HG03060 (cell line): Measurements from ENCODE around the gene EXT2.

Experiments
- ATAC-seq: cut with Tn5 transposase; IDR thresholded peaks from one replicate; pipeline ENCODE4 v1.9.1; 2021; ENCODE audit warnings: low read depth, moderate number of reproducible peaks; ENCODE audit not compliant: unreplicated experiment

EXT2 gene

DNA sequence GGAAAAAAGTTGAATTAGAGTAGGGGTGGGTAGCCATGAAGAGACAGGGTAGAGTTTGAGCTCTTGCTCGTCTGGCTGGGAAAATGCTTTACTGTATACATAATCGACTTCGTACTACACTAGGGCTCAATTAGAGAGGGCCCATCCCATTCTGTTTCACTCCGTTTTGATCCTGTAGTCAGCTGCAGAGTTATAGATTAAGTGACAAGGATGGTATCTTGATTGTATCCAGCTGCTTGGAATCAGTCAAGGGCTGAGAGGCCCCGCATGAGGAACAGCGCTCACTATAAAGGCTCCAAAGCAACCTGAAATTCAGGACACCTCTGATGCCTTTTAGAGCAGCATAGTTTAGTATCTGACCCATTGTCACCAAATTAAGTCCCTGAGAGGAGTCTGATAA is 132.9 kb downstream of the EXT2 start:
- ATAC-seq = no peak

DNA sequence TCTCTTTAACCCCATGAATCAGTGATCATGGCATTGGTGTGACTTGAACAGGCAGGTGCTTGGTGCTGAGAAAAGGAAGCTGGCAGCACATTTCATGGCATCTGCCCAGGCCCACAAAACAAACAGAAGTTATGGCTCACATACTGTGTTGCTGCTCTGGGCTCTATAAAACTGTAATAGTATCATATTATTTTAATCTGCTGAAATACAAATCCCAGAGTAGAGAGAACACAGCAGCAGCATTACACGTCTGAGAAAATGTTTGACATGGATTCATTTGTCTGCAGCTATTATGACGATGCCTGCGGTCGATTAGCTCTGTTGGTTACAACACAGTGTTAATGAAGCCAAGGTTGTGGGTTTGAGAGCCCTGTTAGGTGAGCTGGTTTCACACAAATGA is 133.6 kb downstream of the EXT2 start:
- ATAC-seq = no peak

DNA sequence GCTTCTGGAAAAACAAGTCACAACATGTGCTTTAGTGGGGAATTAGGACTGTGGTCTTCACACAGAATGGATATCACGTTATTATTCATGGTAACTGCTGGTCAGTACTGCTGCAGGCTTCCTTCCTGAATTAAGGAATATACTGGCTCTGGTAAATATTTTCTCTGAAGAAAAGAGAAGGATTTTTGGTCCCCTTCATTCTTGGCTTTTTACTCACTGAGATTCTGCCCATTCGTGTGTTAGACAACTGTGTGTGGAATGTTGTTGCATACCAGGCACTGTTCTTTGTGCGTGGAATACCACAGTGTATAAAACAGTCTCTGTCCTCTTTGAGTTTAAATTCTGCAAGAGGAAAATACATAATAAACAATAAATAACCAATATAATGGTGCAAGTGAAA is 134.1 kb downstream of the EXT2 start:
- ATAC-seq = no peak

DNA sequence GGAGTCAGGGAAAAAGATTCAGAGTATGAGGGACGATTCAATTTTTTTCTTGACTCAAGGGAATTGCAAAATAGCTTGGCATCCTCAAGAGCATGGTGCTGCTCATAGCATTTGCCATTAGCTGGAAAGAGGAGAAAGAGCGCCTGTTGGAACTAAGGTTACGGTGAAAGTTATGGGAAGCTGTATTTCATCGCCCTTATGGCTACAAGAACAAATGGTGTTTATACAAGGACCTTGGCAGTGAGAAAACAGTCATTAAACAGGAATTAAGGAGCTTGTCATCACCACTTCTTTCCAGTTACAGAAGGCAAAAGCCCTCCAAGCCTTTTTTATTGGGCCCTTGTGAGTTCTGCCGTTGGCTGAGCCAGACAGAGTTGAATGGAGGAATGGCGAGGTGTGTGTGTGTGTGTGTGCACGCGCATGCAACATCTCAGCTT is 140.3 kb downstream of the EXT2 start:
- no peak for ATAC-seq

DNA sequence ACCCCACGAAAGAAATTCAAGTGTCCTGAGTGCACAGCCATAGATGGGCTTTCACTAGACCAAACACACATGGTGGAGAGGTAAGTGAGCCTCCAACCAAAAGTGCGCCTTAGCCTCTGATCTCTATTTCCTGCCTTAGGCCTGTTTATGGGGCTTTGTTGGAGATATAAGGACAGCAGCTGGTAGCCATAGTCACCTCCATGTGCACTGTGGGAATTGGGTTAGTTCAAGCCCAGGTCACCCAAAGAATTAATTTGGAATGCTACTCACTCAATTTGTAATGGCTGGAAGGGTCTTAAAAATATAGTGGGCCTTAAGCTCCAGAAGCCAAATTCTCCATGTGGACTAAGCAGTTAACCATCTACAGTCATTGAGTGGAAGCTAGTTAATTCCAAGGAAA is 140.8 kb downstream of the EXT2 start:
- ATAC-seq = no peak

DNA sequence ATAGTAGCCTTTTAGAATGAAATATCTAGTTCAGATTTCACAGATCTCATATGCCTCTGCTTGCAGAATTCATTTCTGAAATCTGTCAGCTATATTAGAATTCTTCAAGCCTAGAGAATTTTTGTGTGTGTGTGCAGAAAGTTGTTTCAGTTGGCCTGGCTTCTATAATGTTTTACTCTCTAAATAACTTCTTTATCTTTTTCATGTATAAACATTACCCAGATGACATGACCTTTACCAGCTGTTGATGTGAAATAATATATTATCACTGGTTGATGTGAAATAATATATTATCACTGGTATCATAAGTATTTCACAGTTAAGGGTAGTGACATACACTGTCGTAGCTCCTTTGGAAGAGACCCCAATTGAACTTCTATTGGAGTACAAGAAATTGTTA is 141.7 kb downstream of the EXT2 start:
- no peak for ATAC-seq

DNA sequence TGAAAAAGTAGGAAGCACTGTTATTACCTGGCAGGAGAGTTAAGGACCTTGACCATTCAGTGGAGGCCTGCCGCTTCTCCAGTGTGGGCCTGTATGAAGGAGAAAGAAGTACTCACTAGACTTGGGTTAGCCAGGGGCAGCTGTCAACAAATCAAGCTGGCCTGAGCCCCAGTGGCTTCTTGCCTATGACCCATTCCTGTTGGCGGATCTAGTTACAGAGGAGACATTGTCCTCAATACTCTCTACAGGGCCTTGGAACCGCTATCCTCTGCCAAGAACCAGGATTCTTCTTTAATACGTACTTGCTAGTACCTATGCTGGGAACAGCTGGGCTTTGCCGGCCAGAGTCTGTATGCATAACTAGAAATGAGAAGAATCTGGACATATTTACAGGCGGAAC is 146.4 kb downstream of the EXT2 start:
- ATAC-seq = no peak

DNA sequence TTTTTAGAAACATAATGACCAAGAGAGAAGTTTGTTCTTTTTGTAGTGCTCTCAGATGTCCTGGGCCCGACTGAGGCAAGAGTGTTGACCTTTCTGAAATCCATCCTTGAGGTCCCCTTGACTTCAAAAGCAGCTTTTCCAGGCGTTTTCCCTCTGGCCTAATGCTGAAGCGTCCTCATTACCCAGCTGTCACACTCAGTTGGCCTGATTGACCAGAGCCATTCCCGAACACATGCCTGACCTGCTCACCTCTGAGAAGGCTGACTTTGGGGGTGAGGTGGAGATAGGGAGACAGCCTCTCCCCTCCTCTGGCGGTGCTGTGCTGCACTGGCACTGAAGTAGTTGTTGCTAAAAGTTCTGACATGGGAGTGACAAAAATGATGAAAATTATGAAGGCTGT is 147.6 kb downstream of the EXT2 start:
- no peak for ATAC-seq

DNA sequence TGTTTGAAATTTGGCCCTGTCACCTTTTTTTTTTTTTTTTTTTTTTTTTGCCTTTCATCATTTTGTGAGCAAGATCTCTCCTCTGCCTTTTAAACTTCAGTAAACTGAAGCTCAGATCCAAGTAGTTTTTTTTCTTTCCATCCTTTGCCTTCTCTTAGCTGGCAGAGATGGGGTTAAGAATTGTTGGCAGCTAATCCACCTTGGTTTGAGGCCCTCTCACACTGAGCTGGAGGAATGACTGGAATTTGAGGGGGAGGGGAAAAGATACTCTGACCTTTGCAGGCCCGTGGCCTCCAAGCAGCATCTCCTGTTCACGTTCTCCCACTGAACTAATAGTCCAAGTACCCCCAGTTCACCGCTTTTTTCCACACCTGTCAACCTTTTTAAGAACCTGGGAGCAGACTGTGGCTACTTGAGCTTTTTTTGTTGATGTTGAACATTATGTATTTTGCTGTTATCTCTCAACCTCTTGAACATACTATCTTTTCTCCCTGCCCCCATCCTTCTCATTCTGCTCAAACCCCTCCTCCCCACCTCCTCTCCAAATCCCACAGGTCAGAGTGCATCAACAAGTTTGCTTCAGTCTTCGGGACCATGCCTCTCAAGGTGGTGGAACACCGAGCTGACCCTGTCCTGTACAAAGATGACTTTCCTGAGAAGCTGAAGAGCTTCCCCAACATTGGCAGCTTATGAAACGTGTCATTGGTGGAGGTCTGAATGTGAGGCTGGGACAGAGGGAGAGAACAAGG is 148.3 kb downstream of the EXT2 start:
- ATAC-seq = no peak

DNA sequence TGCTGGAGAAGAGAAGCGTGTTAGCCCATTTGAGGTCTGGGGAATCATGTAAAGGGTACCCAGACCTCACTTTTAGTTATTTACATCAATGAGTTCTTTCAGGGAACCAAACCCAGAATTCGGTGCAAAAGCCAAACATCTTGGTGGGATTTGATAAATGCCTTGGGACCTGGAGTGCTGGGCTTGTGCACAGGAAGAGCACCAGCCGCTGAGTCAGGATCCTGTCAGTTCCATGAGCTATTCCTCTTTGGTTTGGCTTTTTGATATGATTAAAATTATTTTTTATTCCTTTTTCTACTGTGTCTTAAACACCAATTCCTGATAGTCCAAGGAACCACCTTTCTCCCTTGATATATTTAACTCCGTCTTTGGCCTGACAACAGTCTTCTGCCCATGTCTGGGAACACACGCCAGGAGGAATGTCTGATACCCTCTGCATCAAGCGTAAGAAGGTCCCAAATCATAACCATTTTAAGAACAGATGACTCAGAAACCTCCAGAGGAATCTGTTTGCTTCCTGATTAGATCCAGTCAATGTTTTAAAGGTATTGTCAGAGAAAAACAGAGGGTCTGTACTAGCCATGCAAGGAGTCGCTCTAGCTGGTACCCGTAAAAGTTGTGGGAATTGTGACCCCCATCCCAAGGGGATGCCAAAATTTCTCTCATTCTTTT is 149.3 kb downstream of the EXT2 start:
- no peak for ATAC-seq

DNA sequence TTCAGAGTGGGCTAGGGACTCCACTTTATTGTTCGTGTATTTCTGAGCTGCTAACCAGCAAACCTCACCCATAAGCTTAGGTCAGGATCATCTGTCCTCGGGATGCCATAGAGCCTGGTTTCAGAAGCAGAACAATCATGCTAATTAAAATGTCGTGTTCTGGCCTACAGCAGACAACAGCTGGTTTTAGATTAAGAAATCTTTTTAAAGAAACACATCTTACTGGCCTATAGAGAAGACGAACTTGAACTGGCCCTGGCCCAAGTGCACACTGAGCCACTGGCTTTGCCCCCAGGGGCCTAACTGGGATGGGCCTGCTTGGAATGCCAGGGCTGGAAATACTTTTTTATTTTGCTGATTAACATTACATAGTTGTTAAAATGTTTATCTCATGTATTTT is 151.2 kb downstream of the EXT2 start:
- ATAC-seq = no peak

DNA sequence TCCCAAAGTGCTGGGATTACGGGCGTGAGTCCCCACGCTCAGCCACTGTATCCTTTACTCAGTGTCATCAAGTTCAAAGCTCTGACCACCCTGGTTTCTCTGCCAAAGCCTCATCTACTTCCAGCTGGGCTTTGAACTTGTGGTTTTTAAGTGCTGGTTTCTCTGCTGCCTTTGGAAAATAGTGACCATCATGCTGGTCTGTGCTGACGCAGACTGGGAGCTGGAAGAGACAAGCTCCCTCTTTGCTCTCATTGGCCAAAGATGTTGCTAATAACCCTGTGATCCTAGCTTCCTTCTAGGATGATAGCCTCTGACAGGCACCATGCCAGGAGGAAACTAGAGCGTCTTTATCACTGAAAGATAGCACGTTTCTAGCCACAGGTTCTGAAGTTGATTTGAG is 152.0 kb downstream of the EXT2 start:
- ATAC-seq = no peak

DNA sequence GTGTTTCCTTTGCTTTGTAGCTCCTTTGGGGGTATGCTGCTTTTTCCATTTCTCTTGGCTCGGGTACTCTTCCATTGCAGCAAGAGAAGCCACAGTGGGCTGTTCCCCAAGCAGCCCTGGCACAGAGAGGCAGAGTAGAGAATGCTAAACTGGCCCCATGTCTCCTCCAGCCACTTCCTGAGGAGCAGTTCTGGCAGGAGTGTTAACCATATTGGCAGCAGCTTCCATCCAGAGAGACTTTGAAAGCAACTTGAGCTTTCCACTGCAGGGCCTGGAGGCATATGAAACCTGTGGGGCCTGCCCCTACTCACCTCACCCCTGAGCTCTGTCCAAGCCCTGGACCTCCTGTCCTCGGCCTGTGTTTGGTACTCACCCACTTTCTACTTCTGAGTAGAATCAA is 152.6 kb downstream of the EXT2 start:
- ATAC-seq = no peak

DNA sequence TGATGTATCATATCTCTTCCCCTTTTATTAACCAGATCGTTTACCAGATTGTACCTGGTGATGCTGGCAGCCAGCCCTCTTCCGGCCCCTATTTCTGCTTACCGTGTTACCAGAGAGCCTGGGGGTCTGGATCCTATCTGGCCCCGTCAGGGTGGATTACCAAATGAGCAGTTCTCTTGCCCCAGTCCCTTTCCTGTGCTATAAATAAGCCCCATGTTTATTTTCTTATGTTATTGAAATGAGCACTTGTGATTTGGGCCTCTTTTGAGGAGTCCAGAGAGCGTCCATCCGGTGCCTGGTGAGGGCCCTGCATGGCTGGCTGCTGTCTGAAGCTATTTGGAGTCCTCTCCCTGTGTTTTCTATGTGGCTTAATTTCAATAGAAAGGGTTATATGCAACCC is 154.9 kb downstream of the EXT2 start:
- ATAC-seq = no peak

DNA sequence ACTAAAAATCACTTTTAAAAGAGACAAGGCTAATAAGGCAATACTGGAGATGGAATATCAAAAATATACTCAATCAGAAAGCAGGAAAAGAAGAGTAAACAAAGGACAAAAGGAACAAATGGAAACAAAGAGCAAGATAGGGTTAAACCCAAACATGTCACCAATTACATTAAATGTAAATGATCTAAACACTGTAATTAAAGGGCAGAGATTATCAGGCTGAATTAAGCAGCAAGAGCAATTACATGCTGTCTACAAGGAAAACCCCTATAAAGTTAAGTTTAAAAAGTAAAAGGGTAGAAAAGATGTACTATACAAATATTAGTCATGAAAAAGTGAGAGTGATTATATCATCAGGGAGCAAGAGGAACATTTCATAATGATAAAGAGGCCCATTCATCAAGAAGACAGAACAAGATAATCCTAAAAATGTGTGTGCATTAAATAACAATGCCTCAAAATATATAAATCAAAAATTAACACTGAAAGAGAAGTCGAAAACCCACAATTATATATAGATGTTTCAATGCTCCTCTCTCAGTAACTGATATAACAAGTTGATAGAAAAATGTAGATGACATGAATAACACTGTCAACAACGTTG is 157.6 kb downstream of the EXT2 start:
- ATAC-seq = no peak

DNA sequence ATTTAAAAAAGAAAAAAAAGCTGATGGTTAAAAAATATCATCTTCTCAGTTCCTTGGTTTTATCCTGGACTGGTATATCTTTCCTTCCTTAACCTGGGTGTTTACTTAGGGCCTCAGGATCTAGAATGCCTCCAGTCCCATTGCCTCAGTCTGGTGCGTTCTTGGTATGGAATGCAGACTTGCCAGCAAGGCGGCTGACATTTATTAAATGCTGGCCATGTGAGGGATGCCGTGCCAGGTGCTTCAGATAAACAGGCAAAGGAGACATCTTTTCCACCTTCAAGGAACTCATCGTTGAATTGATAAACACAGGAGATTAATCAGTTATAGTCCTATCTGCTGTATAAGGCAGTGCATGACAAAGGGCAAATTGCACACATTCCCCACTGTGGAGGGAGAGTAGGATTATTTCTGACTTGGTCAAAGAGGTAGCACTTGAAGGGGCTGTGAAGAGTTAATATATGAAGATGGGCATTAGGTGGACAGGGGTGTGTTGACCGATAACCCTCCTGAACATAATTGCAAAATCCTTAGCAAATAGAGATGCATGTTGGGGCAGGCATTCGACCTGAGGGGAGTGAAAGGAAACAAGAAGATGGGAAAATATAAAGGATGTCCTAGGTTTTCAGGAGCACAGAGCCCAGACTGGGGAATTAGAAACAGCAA is 160.1 kb downstream of the EXT2 start:
- no peak for ATAC-seq

DNA sequence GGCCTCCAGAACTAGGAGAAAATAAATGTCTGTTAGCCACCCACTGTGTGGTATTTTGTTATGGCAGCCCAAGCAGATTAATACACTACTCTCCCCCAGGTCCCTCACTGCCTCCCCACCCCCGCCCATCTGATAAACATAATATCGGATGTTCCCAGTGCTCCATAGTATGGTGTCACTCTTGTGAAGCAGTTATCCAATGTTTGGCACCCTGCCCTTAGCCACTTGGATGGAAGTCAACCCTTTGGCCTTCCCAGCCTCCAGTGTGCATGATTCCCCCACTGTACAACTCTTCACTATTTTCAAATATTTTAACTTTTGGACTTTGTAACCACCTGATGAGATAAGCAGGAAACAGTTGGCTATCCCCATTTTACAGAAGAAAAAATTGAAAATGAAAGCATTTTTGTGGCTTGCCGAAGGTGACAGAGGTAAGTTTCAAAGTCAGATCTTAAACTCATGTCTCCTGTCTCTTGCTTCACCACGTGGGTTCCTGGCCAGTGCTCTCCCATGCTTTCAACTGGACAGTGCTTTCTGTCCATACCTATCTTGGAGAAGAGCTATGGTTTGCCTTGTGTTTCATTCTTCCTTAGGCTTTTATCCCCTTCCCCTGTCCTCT is 161.3 kb downstream of the EXT2 start:
- ATAC-seq = no peak

DNA sequence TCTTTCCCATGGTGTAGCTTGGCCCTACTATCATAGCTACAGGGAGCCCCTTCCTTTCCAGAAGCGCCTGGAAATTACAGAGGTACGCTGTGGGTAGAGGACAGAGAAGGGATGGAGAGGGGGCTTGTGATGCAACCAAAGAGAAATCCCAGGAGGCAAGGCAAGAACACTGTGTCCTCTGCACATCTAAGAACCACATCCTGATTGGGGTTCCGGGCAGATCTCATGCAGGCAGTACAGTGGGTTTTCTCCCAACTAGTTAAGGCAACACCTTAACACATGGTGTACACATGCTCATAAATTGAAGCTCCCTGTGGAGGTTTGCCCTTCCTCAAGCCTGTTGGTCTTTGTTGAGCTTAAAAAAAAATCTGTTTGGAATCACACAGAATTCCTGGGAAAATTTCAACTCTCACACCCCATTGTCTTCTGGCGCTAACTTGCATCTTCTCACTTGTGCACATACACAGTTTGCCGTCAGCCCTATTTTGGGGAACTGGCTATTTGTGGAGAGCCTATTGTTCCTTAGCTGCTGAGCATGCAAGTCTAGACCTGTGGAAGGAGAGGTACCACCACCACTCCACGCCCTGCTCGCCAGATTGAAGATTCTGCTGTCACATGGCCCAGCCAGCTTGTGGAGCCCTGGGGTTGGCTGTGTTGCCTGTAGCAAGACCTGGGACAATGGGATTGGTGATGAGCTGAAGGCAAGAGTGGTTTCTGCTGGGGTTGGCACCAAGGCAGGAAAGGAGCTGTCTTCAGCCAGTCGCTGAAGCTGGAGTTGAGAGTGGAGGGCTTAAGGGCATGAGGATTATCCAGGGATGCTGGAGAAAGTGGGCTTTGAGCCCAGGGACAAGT is 162.1 kb downstream of the EXT2 start:
- ATAC-seq = no peak

DNA sequence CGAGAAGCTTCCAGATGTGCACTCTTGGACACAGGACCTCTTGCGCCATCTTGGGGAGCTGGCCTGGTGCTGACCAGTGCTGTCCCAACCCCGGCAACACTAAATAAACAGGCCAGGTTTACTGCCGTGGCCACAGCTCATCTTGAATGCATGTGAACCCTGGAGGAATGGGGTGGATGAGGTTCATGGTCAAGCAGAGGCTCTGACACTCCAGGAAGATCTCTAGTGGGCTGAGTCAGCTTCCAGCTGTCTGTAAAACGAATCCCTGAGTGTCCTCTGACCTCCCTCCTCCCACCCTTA is 162.7 kb downstream of the EXT2 start:
- no peak for ATAC-seq

DNA sequence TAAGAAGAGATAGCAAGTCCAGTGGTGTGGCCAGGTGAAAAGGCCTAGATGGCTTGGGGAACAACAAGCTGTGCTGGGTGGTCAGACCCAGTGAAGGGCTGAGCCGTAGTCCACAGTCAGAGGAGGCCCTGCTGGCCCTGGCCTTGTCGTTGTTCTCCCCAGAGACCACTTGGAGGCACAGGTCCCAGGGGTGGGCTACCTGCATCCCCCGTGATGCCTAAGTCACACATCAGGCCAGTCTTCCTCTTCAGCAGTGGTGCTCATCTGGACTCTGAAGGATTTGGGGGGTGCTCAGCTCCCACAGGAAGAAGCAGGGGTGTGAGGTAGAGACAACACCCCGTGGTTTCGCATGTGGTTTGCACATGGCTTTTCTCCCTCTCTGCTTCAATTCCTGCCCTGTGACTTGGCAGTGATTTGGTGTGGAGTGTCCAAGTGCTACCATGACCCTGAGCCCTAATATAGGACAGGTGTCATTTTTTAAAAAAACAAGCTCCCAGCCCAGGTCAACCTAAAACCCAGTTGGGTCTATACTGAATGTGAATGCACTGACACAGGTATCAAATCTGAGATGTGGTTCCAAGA is 163.5 kb downstream of the EXT2 start:
- ATAC-seq = no peak
